B cell (primary cell): ENCODE measurements around the gene ADAMTS20.

Experiments used
- CTCF ChIP-seq: fragments of 200-600 bp; IDR thresholded peaks from one replicate; pipeline ENCODE4 v1.8.0; 2022; ENCODE audit warnings: antibody characterized with exemption, mild to moderate bottlenecking
- EZH2 ChIP-seq: IDR thresholded peaks from 2 replicates; pipeline ENCODE4 v1.6.1; 2012; ENCODE audit warnings: borderline replicate concordance, low read depth, mild to moderate bottlenecking, moderate library complexity, low read length; ENCODE audit not compliant: insufficient read depth, poor library complexity, severe bottlenecking

- TF ChIP-seq CTCF, result no peak
- no peak for TF ChIP-seq EZH2
Observed at GRCh38 chr12:43312991-43313505, 239.0 kb downstream of the ADAMTS20 start.
